Measurements from ENCODE around the gene HEMGN. TPM values are rescaled to one million over a fixed set of nuclear protein-coding genes. Genes with fewer than 3 reads are reported as not detected.

Gene HEMGN
- total RNA-seq, 2 donors from 2014 or later = 1.4 TPM; not detected in 1

- no peaks in the 10 kb centered on the region for H3K36me3 ChIP-seq
- peak in 3 of 4 experiments; percentile 14 to 46 (median 33) for TF ChIP-seq CTCF (IDR thresholded peaks at IDR 0.05)
- no peak for TF ChIP-seq POLR2A (IDR thresholded peaks at IDR 0.05)
- H3K4me3 ChIP-seq = no peak overlapping the region
- DNase-seq (ENCODE audit: low spot score) = no peak
- intact Hi-C loops (cut with DNase I) = no loop called here
- H3K9me3 ChIP-seq = no peaks in the 10 kb centered on the region
- no peaks in the 10 kb centered on the region for H3K4me1 ChIP-seq (replicated peaks)
- no peaks in the 10 kb centered on the region for H3K27me3 ChIP-seq (replicated peaks; ENCODE audit: insufficient read depth)
- no peak overlapping the region for H3K27ac ChIP-seq
- WGBS = 35% methylated on average over 9 of the region's 9 CpGs
Observed at GRCh38 chr9:97889941-97890887, 47.8 kb downstream of the HEMGN start.

- H3K9me3 ChIP-seq = no peaks in the 10 kb centered on the region
- no peak overlapping the region for H3K4me3 ChIP-seq
- no peaks in the 10 kb centered on the region for H3K4me1 ChIP-seq (replicated peaks)
- no peaks in the 10 kb centered on the region for H3K36me3 ChIP-seq
- DNase-seq (ENCODE audit: low spot score) = no peak
- H3K27ac ChIP-seq = no peak overlapping the region
- no peak for TF ChIP-seq POLR2A (IDR thresholded peaks at IDR 0.05)
- TF ChIP-seq CTCF (IDR thresholded peaks at IDR 0.05) = no peak
- no peak for TF ChIP-seq POLR2AphosphoS5 (IDR thresholded peaks at IDR 0.05)
- 83% methylated on average over 4 of the region's 4 CpGs for WGBS
- intact Hi-C loops (cut with DNase I) = no loop called here
- H3K27me3 ChIP-seq (replicated peaks; ENCODE audit: insufficient read depth) = no peaks in the 10 kb centered on the region
Observed at GRCh38 chr9:97880336-97880735, 57.6 kb downstream of the HEMGN start.

Small RNAs within 50 kb of the gene (small RNA-seq; reads per million reads assigned to genes)
- 0 reads per million in 2 donors for gene RF00019

Other genes starting within 250 kb of the HEMGN start
- 10 to 100 TPM; 11.9 to 13.3 TPM for gene XPA, start 240.8 kb downstream of the HEMGN start, total RNA-seq
- gene FOXE1, start 84.9 kb downstream of the HEMGN start, total RNA-seq = 1 to 10 TPM in 1 of 2 donors, under 1 TPM in 1; 0.97 to 5.5 TPM
- gene TRMO, start 15.7 kb downstream of the HEMGN start, total RNA-seq = 10 to 100 TPM; 44.8 to 45.2 TPM
- gene ANP32B, start 45.2 kb upstream of the HEMGN start, total RNA-seq = 10 to 100 TPM; 22.5 to 25.1 TPM
- 100 to 1,000 TPM; 160 to 318 TPM for gene NANS, start 118.6 kb upstream of the HEMGN start, total RNA-seq
- gene TRIM14, start 181.1 kb upstream of the HEMGN start, total RNA-seq = 10 to 100 TPM; 23.4 to 24.3 TPM